ENCODE results near the gene ELL. TPM values are rescaled to one million over a fixed set of nuclear protein-coding genes. Genes with fewer than 3 reads are reported as not detected.

ELL gene
- total and polyA plus RNA-seq, 2 experiments from 2014 or later = 11.3 to 20.1 TPM

- Histone ChIP-seq H3K36me3 (ENCODE audit: insufficient read depth) (no peaks in the 10 kb centered on the region), H3K4me3 (peak overlapping the region; percentile 66), H2AFZ (no peak overlapping the region), H3K79me2 (replicated peaks; ENCODE audit: insufficient read depth) (no peaks in the 10 kb centered on the region), H4K20me1 (replicated peaks; ENCODE audit: insufficient read depth) (peaks cover 3% of the 10 kb centered on the region), H3K4me1 (ENCODE audit: insufficient read depth) (peaks cover 50% of the 10 kb centered on the region), H3F3A (replicated peaks; ENCODE audit: low read depth) (peaks cover 27% of the 10 kb centered on the region; the same call in 1 of the 2 replicates), H3K27me3 (ENCODE audit: insufficient read depth) (no peaks in the 10 kb centered on the region), H3K4me2 (peak overlapping the region; percentile 83), H3K9me2 (ENCODE audit: insufficient read depth) (no peaks in the 10 kb centered on the region), H3K27ac (ENCODE audit: low read depth) (no peak overlapping the region)
- H3K36me3 Mint-ChIP-seq (ENCODE audit: low read depth) = peaks cover 18% of the 10 kb centered on the region
- H3K9me3 Mint-ChIP-seq = no peaks in the 10 kb centered on the region
- peak overlapping the region; percentile 66 for H3K4me3 Mint-ChIP-seq
- ATAC-seq = no peak
- H3K27me3 Mint-ChIP-seq (ENCODE audit: insufficient read depth, low read depth, poor library complexity) = peaks cover 32% of the 10 kb centered on the region
- peaks cover 31% of the 10 kb centered on the region for H3K4me1 Mint-ChIP-seq
- no peak overlapping the region for H3K27ac Mint-ChIP-seq
- TF ChIP-seq NANOG (IDR thresholded peaks at IDR 0.05; ENCODE audit: borderline replicate concordance) (no peak), POLR2AphosphoS5 (IDR thresholded peaks at IDR 0.05; ENCODE audit: low read depth) (no peak; the same call in 1 of the 2 replicates), JUNB (IDR thresholded peaks at IDR 0.05; ENCODE audit: unreplicated experiment) (no peak), EZH2 (IDR thresholded peaks at IDR 0.05; ENCODE audit: low read depth, unreplicated experiment) (no peak), CREB1 (CRISPR knock-in tag; IDR thresholded peaks at IDR 0.05; ENCODE audit: low read depth) (no peak), ZNF462 (CRISPR knock-in tag; IDR thresholded peaks at IDR 0.05) (no peak), ZNF331 (CRISPR knock-in tag; IDR thresholded peaks at IDR 0.05; ENCODE audit: low read depth) (no peak), EZH2phosphoT487 (IDR thresholded peaks at IDR 0.05; ENCODE audit: unreplicated experiment) (no peak), CTCF (conservative IDR thresholded peaks at IDR 0.05; ENCODE audit: low read depth in 2 of 2) (no peak), ETS1 (IDR thresholded peaks at IDR 0.05) (no peak), STAT1 (IDR thresholded peaks at IDR 0.05; ENCODE audit: unreplicated experiment) (no peak), REST (IDR thresholded peaks at IDR 0.05; ENCODE audit: unreplicated experiment) (no peak), ZNF114 (CRISPR knock-in tag; IDR thresholded peaks at IDR 0.05) (no peak)
- peak; percentile 32 for DNase-seq (ENCODE audit: low spot score)
These were observed 87.3 kb downstream of the ELL start for GRCh38 chr19:18434411-18435175.
